Ecto neural progenitor cell (in vitro differentiated cells): ENCODE measurements around the gene RGS11.
A peak's percentile ranks its signal among the peaks of the same experiment; 100 is the strongest.

ENCODE experiments used
- DNase-seq: peaks from one replicate; pipeline ENCODE4 v3.0.0-alpha.2; 2018; ENCODE audit warnings: low spot score

Gene RGS11

DNA sequence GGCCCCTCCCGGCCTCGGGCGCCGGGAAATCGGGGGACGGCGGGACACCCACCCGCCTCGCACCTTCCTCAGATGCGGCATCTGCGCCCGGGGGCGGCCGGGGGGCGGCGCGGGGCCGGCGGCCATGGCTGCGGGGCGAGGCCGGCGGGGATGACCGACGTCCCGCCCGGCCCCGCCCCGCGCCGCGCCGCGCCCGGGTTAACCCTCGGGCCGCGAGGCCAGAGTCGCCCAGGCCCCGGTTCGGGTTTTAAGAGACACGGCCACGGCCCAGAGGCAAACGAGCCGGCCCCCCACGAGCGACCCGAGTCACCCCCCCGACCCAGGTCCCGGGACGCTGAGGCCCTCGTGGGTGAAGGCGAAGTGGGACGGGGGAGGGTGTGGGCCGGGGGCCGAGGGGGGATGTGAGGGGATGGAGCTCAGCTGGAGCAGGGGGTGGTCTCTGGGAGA lies at the start of gene RGS11:
TSS of gene RGS11 (minus strand) at position 159 of the 447 bp plus-strand sequence. CDS start at position 126, 33 bp downstream.
- no peak for DNase-seq

DNA sequence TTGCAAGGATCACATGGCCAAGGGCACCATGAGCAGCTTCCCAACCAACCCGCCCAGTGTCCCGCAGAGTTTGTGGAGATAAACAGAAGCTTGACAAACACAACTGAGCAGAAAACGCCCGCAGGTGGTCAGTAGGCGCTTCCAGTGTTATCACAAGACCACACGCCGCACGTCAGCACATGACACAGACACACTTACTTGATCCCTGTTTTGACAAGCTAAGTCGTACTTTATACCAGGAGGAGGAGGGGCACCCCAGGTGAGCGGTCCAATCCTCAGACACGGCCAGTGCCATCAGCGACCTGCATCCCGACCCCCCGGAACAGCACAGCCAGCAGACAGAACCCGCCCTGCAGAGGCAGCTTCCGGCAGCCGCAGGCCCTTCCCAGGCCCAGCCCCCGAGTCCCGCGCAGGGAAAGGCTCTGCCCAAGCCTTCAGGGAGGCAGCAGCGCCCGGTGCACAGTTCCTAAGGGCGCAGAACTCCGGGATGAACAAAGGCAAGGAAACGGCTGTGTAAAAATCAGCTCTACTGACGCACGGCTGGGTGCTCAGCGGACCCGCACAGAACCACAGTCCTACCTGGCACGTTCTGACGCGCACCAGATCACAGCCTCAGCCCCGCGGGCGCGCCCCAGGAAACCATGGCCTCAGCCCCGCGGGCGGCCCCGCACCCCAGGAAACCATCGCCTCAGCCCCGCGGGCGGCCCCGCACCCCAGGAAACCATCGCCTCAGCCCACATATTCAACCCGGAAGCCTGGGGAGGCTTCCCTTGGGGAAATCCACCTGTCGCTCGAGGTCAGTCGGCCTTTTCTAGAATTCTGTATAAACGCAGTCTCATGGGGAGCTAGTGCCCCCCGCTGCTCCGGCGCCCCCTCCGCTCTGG lies 48.9 kb upstream of the RGS11 start:
- DNase-seq, result no peak

DNA sequence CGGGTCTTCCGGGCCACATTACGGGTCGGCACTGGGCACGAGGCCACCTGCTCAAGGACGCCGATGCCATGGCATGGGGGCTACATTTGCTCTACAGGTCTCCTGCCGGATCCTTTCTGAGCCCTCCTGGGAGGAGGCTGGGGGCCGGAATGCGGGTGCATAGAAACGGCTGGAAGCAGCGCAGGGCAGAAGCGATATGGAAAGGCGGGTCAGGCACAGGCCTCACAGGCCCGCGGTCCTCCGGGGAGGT lies 48.4 kb upstream of the RGS11 start:
- DNase-seq, result no peak

DNA sequence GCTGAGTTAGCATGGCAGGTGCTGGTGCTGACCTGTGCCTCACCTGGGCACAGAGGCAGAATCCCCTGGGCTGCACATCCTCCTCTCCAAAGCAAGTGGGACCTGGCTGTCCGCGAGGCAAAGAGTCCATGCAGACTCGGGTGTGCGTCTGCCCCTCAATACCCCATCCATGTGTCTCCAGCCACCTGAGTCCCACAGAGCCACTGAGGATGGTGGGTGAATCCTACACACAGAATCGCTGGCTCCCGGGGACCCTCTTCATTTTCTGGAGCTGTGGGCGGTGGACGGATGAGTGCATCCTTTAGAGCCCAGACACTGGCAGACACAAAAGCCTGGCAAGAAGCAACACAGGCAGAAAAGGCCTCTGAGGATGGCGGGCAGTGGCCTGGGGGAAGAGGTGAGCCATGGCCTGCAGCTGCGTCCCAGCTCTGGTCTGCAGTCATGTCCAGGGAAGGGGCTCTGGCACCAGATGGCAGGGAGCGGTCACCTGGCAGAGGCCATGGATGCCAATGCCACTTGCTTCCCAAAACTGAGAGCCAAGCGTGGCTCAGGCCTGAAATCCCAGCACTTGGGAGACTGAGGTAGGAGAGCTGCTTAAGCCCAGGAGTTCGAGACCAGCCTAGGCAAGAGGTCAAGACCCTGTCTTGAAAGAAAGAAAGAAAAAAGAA lies 46.9 kb upstream of the RGS11 start:
- DNase-seq, result no peak

DNA sequence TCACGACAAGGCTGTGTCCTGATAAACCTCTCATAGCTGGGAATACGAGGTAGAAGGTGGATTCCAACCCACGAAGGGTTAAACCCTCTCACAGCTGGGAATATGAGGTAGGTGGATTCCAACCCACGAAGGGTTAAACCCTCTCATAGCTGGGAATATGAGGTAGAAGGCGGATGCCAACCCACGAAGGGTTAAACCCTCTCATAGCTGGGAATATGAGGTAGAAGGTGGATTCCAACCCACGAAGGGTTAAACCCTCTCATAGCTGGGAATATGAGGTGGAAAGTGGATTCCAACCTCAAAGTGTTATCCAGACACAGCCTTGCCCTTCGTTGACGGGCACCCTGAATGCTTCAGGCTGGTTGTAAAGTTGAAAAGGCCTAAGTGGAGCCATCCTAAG lies 45.8 kb upstream of the RGS11 start:
- DNase-seq, result no peak

DNA sequence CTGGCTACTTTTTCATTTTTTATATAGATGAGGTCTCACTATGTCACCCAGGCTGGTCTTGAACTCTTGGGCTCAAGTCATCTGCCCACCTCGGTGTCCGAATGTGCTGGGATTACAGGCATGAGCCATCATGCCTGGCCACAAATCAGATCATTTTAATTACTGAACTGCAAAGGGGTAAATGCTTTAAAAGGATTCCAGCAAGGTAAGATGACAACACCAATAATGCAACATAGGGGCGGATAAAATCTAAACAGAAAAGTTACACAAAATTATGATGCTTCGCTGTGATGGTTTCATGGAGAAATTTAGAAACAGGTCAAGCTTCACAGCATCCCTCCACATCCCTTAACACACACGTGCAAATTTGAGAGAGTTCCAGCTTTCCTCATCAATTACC lies 44.5 kb upstream of the RGS11 start:
- no peak for DNase-seq

DNA sequence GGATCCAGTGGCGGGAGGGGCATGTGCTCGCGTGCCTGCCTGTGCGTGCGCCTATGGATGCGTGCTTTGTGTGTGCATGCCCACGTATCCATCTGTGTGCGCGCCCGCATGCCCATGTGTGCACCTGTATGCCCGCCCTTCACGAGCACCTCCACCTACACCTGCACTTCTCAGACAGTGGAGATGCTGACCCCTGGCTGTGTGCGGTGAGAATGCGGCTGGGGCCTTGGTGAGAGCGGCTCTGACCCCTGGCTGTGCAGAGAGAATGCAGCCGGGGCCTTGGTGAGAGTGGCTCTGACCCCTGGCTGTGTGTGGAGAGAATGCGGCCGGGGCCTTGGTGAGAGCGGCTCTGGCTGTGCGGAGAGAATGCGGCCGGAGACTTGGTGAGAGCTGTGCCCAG lies 42.9 kb upstream of the RGS11 start:
- DNase-seq, result peak; percentile 71

DNA sequence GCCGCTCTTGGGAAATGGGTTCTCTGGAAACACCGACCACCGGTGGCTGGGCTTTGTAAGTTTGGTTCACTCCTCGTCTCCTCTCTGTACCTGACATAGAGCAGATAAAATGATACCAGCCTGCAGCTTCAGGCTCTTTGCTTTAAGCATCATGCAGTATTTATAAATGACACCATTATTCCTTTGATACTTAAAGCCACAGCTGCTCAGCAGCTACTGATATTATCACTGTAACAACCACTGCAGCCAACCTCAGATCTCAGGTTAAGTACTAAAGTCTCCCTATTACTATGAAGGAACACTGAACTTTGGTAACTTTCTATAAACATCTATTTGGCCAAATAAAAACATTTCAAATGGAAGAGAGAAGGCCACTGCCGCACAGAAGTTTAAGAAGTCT lies 41.8 kb upstream of the RGS11 start:
- no peak for DNase-seq

DNA sequence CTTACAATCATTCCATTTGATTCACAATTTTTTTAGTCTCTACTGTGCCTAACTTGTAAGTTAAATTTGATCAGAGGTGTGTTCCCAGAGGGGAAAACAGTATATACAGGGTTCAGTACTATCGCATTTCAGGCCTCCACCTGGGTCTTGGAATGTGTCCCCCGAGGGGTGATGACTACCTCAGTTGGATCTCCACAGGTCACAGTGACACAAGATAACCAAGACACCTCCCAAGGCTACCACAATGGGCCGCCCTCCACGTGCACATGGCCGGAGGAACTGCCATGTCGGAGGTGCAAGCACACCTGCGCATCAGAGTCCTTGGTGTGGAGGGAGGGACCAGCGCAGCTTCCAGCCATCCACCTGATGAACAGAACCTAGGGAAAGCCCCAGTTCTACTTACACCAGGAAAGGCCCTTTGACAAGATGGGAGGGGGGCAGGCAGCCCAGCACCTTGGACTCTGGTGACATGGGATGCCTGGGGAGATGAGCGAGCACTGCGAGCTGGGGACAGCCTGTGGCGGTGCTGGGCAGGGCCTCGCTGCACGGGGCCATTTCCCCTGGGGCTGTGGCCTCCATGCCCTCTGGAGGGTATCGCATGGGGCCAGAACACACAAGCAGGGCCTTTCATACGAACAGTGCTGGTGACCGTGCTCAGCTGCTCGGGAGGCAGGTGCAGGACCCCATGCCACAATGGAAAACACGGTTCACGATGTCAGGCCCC lies 41.2 kb upstream of the RGS11 start:
- no peak for DNase-seq

DNA sequence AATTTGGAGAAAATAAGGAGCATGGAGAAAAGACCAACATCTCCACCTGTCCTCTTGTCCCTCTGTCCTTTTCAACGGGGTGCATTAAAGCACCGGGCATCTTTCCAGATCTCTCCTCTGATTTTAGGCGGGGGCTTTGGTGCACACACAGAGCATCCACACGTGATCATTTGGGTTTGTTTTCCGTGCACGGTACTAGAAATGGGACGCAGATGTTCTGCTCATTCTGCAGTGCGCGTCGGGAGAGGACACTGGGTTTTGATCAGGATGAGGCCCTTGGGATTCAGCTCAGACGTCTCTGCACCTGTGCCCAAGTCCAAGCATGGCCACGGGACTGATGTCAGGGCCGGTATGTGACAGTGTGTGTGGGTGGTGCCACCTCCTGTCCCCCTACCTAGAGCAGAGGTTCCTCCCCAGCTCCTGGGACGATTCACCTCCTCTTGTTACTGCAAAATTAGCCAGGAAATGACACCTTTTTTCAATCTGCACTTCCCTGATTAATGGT lies 39.1 kb upstream of the RGS11 start:
- DNase-seq, result no peak

DNA sequence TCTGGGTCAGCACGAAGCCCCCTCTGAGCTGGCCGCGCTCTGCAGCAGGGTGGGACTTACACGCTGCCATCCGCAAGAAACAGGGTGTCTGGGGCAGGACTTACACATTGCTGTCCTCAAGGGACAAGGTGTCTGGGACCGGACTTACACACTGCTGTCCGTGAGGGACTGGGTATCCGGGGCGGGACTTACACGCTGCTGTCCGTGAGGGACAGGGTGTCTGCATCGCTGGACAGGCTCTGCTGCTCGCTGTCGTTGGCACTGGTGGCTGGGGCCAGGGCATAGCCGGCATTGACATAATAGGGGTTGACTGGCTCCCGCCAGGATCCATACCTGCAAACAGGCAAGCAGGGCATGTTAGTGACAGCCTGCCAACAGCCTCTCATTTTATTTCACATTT lies 38.6 kb upstream of the RGS11 start:
- no peak for DNase-seq

DNA sequence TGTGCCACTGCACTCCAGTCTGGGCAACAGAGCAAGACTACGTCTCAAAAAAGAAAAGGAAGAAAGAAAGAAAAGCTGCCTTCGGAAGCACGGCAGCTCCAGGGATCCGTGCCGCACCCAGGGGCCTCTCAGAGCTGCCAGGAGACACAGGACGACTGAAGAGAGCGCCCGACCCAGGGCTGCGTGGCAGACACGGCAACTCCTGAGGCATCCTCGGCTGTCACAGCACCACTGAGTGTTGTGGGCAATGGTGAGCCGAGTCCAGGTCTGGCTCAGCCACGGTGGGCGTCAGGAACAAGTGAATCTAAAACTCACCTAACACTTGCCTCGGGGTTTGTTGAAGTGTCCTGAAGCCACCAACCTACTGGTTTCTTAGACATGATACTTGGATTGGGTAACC lies 36.0 kb upstream of the RGS11 start:
- DNase-seq, result no peak

DNA sequence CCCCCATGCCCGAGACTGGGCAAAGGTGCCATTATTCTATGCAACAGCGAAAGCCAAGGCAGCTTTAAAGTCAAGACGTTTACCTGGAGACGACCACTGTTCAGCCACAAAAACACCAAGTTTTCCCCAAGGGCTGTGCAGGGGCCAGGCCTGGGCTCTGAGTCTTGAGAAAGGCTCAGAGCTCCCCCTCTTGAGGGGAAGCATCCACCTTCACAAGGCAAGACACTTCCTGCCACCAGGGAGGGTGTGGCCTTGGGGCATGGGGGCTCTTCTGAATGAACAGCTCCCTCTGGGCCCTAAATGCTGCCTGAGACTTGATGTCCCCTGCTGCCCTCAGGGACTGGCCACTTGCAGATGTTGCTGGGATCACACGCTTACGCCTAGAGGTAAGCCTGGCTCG lies 33.7 kb upstream of the RGS11 start:
- DNase-seq, result no peak

DNA sequence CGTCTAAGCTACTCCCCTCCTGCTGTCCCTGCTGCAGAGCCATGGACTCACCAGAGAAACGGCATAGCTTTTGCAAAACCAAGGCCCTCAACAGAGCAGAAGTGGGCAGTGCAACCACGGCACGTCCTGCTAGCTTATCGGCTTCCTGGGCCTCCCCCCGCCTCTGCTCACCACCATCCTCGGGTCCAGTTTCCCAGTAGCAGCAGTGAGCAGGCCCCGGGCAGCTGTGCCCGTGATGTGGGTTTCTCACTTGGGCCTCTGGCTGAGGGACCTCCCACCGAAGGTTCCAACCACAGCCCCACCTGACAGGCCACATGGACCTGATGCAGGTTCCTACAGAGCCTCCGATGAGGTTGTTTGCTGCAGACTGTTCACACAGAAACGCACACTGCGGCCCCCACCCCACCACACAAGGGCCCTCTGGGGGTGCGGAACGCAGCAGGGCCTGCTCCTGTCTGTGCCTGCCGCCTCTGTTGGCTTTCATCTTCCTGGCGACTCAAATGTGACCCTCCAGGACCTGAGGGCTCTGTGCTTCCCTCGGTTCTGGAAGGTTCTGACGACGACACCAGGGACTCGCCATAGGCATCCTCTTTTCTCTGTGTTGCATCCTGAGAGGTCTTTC lies 32.1 kb upstream of the RGS11 start:
- no peak for DNase-seq

DNA sequence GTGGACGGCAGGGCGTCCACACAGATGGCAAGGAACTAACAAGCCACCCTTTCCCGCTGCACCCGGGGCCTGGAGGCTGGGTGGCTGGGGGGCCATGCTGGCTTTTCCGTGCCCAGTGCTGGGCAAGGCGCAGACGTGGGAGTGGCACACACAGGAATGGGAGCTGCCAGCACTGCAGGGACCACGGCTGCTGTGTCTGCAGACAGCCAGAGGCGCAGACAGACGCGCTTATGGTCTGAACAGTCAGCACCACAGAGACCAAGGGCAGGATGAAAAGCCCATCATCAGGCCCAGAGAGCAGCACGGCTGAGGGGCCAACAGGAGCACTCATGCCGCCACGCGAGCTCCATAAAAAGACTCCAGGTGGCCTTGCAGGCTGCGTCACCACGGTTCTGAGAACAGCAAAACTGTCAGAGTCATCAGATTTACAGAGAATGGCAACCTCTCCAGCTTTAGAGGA lies 31.2 kb upstream of the RGS11 start:
- no peak for DNase-seq

DNA sequence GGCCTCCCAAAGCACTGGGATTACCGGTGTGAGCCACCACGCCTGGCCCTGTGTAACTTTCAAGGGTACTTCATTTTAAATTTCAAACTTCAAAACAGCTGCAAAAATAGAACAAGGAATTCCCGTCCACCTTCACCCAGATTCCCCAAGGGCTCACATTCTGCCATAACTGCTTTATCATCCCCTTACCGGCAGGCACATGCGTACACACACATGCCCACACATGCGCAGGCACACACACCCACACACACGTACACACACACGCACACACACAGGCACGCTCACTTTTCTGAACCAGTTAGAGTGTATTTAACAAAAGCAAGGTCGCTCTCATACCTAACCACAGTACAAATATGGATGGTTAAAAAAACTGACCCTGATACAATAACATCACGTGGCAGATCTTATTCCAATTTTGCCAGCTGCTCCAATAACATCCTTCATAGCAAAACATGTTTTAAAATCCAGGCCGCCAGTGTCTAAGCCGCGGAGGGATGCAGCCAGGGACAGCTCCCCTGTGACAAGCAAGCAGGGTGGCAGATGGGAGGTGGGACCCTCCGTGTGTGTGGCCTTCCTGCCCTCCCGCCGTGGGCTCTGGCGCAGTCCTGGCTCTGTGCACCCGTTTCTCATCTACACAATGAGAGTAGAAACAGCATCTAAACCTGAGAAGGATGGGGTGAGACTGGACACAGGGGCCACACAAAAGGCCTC lies 30.3 kb upstream of the RGS11 start:
- DNase-seq, result no peak

DNA sequence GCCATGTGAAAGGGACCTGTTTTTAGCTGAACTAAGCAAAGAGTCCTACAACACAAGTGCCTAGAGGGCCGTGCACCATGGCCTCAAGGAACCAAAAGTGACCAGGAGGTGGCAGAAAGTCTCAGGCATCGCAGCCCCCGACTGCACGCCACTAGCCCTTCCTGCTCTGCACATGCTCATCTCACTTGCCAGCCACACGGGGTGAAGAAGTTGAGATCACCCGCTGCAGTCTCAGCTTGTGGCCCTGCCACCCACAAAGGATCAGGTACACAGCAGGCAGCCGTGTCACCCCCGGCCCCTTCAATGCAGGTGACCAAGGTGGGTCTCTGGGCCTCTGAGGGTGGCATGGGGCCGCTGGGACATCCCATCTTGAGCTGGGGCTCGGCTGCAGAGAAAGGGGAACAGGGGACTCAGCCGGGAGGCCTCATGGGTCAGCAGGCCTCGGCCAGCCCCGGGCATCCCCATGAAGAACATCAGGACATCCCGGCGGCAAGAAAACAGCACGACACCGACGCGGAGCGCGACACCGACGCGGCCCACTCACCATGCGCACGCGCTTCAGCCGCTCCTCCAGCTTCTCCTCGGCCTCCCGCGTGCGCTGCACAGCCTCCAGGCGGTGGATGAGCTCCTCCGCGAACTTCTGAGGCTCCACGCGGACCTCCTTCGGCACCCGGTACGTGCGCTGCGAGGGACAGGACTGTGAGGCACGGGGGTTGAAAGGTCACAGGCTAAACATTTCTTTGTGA lies 28.2 kb upstream of the RGS11 start:
- no peak for DNase-seq

DNA sequence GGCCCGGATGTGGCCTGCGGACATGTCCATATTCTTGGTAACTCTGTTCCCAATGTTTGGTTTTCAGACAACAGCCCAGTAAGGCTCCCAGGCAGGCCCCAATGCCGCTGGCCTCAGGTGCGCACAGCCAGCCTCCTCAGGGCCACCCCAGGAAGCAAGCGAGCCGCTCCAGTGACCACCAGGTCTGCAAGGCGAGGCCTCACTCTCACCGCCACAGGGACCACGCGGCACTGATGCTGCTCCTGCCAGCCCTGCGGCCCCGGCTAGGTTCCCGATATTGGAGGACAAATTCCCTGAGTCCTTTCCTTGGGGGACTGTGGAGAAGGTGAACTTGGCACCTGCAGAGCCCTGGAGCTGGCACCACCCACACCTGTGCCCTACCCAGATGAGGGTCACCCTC lies 26.2 kb upstream of the RGS11 start:
- DNase-seq, result no peak

DNA sequence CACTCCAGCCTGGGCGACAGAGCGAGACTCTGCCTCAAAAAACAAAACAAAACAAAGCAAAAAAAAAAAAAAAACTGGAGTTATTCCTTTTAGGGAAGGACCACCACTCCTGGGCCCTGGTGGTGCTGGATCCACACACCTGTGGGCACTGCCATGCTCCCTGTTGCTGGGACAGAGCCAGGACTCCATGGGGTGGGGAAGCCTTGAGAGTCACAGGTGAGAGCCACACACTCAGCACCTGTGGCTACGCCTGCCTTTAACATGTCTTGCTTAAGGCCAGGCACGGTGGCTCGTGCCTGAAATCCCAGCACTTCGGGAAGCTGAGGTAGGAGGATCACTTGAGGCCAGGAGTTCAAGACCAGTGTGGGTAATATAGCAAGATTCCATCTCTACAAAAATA lies 25.5 kb upstream of the RGS11 start:
- DNase-seq, result no peak

DNA sequence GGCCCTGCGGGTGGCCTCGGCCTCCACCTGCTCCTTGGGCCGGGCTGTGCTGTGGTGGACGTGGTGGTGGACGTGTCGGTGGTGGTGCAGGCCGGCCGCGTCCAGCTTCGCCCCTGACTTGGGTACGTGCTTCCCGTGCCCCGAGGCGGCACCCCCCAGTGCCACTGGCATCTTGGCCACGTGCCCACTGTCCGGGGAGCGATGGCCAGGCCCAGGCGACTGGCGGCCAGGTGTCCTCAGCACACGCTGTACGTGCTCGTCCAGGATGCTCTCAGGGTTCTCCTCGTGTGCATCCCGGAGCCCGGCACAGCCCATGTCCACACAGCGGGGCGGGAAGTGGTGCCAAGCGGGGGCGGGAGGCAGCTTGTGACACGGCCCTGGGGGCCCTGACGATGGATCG lies 22.1 kb upstream of the RGS11 start:
- no peak for DNase-seq
